ENCODE measurements around the gene ZNF22.

DNA sequence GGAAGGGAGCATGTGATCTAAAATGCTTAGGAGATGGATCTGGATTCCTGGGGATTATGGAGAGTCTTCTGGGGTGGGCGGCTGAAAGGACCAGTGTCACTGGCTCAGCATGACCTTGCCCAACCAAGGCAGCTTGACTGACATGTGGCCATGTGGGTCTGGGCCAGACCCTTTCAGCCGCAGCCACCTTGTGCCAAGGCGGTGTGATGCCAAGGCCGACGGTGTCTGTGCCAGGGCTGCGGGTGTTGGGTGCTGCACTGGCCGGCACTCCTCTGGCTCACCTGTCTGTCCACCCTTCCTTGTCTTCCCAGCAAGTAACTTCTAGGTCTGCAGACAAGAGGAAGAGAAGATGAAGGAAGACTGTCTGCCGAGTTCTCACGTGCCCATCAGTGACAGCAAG lies 30.9 kb upstream of the ZNF22 start:
- no peak for TF ChIP-seq EZH2 (IDR thresholded peaks at IDR 0.05; ENCODE audit: low read depth)
- TF ChIP-seq, protein P1, sequence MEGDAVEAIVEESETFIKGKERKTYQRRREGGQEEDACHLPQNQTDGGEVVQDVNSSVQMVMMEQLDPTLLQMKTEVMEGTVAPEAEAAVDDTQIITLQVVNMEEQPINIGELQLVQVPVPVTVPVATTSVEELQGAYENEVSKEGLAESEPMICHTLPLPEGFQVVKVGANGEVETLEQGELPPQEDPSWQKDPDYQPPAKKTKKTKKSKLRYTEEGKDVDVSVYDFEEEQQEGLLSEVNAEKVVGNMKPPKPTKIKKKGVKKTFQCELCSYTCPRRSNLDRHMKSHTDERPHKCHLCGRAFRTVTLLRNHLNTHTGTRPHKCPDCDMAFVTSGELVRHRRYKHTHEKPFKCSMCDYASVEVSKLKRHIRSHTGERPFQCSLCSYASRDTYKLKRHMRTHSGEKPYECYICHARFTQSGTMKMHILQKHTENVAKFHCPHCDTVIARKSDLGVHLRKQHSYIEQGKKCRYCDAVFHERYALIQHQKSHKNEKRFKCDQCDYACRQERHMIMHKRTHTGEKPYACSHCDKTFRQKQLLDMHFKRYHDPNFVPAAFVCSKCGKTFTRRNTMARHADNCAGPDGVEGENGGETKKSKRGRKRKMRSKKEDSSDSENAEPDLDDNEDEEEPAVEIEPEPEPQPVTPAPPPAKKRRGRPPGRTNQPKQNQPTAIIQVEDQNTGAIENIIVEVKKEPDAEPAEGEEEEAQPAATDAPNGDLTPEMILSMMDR (conservative IDR thresholded peaks at IDR 0.05), result no peak

All from PC-9 (cell line).